Thoracic aorta (tissue), 2 donors: ENCODE measurements around the gene FLRT3. TPM values are rescaled to one million over a fixed set of nuclear protein-coding genes. Genes with fewer than 3 reads are reported as not detected.

Experiments
- ATAC-seq: fragments of 150-250 bp; one replicate; pipeline ENCODE4 v1.8.0; 2017; ENCODE audit warnings: low read depth; ENCODE audit not compliant: insufficient number of reproducible peaks, low FRiP score
- DNase-seq: peaks from one replicate; pipeline ENCODE4 v3.0.0-alpha.2; 2020; ENCODE audit warnings: low spot score
- H3K27ac ChIP-seq, 2 donors: fragments of 200-600 bp; sonication (generic); 1 replicate in 1 of 2; 2 replicates in 1 of 2; pipeline ENCODE4 v1.5.1; 2016; ENCODE audit warnings: mild to moderate bottlenecking in 2 of 2, moderate library complexity in 2 of 2
- H3K27me3 ChIP-seq: fragments of 200-600 bp; sonication (generic); replicated peaks from 2 replicates; pipeline ENCODE4 v1.6.0; 2016; ENCODE audit warnings: mild to moderate bottlenecking; ENCODE audit not compliant: insufficient read depth
- H3K36me3 ChIP-seq: fragments of 200-600 bp; sonication (generic); one replicate; pipeline ENCODE4 v1.5.1; 2016
- H3K4me1 ChIP-seq, 2 donors: fragments of 200-600 bp; sonication (generic); 1 replicate in 1 of 2; 2 replicates in 1 of 2; pipeline versions ENCODE4 v1.5.1 to v1.6.0; 2016; ENCODE audit warnings: low read depth in 2 of 2, mild to moderate bottlenecking in 1 of 2; ENCODE audit not compliant: control insufficient read depth in 1 of 2
- H3K4me3 ChIP-seq: fragments of 200-600 bp; sonication (generic); 2 replicates; pipeline ENCODE4 v1.5.1; 2016; ENCODE audit warnings: mild to moderate bottlenecking
- H3K9me3 ChIP-seq: fragments of 200-600 bp; sonication (generic); 2 replicates; pipeline ENCODE4 v1.5.1; 2016
- CTCF ChIP-seq: fragments of 200-600 bp; sonication (generic); IDR thresholded peaks from one replicate; pipeline ENCODE4 v1.5.1; 2019; ENCODE audit warnings: antibody characterized with exemption
- total RNA-seq, 2 donors: library from RNA; depleted of rRNA; stranded (reverse); fragments of >200 nt; gene quantifications; one replicate each; pipeline versions ENCODE4 v1.1.0 to v1.2.3, GENCODE V29; 2016

Gene FLRT3
- total RNA-seq, 2 donors from 2014 or later, result 1.8 TPM; not detected in 1

DNA sequence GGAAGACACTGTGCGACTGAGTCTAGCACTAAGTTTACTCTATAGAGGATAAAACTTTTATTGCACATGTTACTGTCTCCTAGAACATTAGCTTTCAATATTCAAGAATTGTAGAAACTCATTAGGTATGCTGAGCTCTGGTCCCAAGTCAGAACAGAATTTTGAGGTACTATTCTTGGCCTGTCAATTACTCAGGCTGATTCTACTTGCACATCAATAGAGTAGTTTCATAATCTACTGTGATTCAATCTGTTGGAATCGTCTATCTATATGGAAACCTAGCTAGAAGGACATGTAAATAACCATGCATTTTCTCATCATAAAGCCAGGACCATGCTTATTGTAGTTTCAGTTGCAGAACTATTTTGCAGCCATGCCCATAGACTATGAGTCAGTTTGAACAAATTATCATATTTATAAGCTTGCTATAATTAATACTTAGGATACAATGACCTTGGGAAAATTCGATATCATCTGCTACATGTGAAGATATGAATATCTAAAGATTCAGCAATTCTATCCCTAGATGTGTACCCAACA lies 41.6 kb downstream of the FLRT3 start:
- DNase-seq (no peak), ATAC-seq (no peak)
- no peak overlapping the region for H3K4me3 ChIP-seq
- H3K36me3 ChIP-seq, result no peaks in the 10 kb centered on the region
- no peaks in the 10 kb centered on the region for H3K9me3 ChIP-seq
- no peak overlapping the region for H3K27ac ChIP-seq
- no peak for TF ChIP-seq CTCF
- no peaks in the 10 kb centered on the region for H3K4me1 ChIP-seq
- H3K27me3 ChIP-seq, result no peaks in the 10 kb centered on the region

DNA sequence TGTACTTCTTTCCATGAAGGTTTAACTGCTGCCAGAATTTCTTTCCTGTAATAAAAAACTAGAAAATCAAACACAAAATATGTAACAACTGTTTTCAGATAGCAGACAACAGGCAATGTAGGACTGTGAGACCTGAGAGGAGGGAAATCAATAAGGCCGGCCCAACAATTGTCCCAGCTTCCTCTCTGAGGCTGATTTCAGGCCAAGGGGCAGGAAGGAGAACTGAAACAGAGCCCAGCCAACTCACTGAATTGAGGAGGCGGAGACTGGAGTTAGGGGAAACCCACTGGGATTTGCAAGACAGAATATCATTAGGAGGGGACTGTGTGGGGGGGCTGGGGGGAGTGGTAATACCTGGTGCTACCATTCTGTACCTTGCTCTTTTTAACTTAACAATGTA lies 42.2 kb downstream of the FLRT3 start:
- no peaks in the 10 kb centered on the region for H3K9me3 ChIP-seq
- ATAC-seq, result no peak
- no peak overlapping the region for H3K27ac ChIP-seq
- no peak for TF ChIP-seq CTCF
- no peaks in the 10 kb centered on the region for H3K4me1 ChIP-seq
- no peak for DNase-seq
- no peaks in the 10 kb centered on the region for H3K36me3 ChIP-seq
- H3K4me3 ChIP-seq, result no peak overlapping the region
- no peaks in the 10 kb centered on the region for H3K27me3 ChIP-seq

GRCh38 chr20:14291502-14291901 lies 45.9 kb downstream of the FLRT3 start:
- Histone ChIP-seq H3K4me1 (no peaks in the 10 kb centered on the region), H3K9me3 (no peaks in the 10 kb centered on the region), H3K27ac (no peak overlapping the region), H3K4me3 (no peak overlapping the region), H3K27me3 (no peaks in the 10 kb centered on the region), H3K36me3 (no peaks in the 10 kb centered on the region)
- TF ChIP-seq CTCF, result no peak
- DNase-seq, result no peak
- no peak for ATAC-seq

DNA sequence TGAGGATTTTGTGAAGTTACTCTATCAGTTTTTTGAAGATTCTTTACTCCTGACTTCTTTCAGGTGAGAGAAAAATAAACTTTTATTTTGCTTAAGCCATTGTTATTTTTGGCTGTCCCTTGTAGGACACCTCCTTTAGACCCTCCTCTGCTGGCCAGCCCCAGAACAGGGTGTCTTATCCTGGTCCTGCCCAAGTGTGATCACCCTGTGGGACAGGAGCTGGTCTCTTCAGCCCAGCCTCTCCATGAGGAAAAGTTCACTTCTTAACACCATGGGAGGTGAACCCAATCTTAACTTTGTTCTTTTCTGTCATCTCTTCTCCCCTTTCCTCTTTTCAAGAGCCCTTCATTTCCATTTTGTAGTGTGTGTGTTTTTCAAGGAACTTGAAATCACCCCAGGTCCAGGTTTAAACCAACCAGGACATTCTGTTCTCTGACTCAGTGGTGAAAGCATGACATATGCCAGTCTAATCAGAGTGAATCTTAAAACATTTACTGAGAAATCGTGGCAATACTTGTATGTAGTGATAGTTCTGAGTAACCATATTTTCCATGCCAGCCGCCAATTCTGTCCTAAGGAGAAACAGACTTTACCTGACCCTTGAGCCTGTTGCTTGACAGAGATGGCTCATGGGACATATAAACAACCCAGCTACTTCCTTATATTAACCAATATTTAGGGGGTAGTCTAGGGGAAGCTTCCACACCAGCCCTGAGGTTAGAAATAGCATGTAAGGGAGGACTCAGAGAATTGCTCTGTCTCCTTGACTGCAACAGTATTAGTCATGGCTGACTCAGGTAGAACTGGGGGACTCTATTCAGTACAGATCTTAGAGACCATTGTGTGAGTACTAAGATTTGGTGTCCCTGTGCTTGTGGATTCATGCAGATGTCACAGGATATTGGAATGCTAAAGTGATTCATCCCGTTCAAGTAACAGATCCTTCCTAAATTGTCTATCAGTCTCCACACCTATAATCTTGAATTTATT lies 48.8 kb downstream of the FLRT3 start:
- H3K27ac ChIP-seq, result no peak overlapping the region
- H3K27me3 ChIP-seq, result no peaks in the 10 kb centered on the region
- ATAC-seq (no peak), DNase-seq (no peak)
- TF ChIP-seq CTCF, result no peak
- H3K36me3 ChIP-seq, result no peaks in the 10 kb centered on the region
- no peak overlapping the region for H3K4me3 ChIP-seq
- no peaks in the 10 kb centered on the region for H3K9me3 ChIP-seq
- no peaks in the 10 kb centered on the region for H3K4me1 ChIP-seq

DNA sequence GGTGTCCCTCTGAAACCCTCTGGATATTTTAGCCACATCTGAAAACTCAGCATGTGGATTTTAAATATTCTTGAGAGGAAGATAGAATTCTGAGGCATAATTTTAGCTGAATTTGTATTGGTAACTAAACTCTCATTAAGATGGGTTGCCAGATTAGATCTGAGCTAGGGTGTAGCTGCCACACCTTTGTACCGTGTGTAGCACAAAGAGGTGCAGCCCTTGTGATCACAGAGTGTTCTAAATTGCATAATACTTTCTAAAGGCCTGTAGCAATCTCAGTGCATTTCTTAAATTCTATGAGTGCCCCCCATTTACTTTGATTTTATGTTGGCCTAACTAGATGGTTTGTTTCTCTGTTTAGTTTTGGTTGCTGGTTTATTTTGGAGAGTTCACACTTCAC lies 53.0 kb downstream of the FLRT3 start:
- Histone ChIP-seq H3K27ac (no peak overlapping the region), H3K27me3 (no peaks in the 10 kb centered on the region), H3K4me3 (no peak overlapping the region), H3K36me3 (no peaks in the 10 kb centered on the region), H3K4me1 (no peaks in the 10 kb centered on the region), H3K9me3 (no peaks in the 10 kb centered on the region)
- ATAC-seq (no peak), DNase-seq (no peak)
- TF ChIP-seq CTCF, result no peak
